Ovary (tissue), 9 donors: Measurements from ENCODE around the gene PI4K2B. TPM values are rescaled to one million over a fixed set of nuclear protein-coding genes. Genes with fewer than 3 reads are reported as not detected.

Experiments
- DNase-seq, 5 donors: peaks; one replicate each; pipeline ENCODE4 v3.0.0-alpha.2; 2019 to 2020
- H3K27ac ChIP-seq, 2 donors: fragments of 200-600 bp; one replicate each; pipeline versions ENCODE4 v1.5.1 to v1.8.0; 2019 to 2022
- H3K27me3 ChIP-seq: fragments of 200-600 bp; one replicate; pipeline ENCODE4 v1.8.0; 2022
- H3K36me3 ChIP-seq: fragments of 200-600 bp; sonication (generic); one replicate; pipeline ENCODE4 v1.5.1; 2019
- H3K4me1 ChIP-seq: one replicate; pipeline ENCODE4 v1.8.1; 2013; ENCODE audit warnings: mild to moderate bottlenecking, moderate library complexity; ENCODE audit not compliant: insufficient read depth
- H3K4me3 ChIP-seq: fragments of 200-600 bp; sonication (generic); one replicate; pipeline ENCODE4 v1.5.1; 2017
- H3K9me3 ChIP-seq, 2 donors: fragments of 200-600 bp in 1 of 2; sonication (generic) in 1 of 2; one replicate each; pipeline versions ENCODE4 v1.5.1 to v1.8.1; 2013 to 2019; ENCODE audit warnings: mild to moderate bottlenecking in 1 of 2, moderate library complexity in 1 of 2
- EP300 ChIP-seq: sonication (generic); formaldehyde crosslinking; IDR thresholded peaks from one replicate; pipeline ENCODE4 v1.6.1; 2017; ENCODE audit warnings: antibody characterized with exemption
- POLR2A ChIP-seq: fragments of 450-650 bp; IDR thresholded peaks from one replicate; pipeline ENCODE4 v1.6.1; 2017; ENCODE audit warnings: antibody characterized with exemption, mild to moderate bottlenecking, moderate library complexity
- WGBS, 3 donors: extraction: QIAGEN DNeasy Blood & Tissue Kit in 1 of 3; methylation state at CpG; one replicate each; pipeline versions ENCODE4 v1.1.5 to v1.1.7; 2013 to 2017; 5-methylcytosine and 5-hydroxymethylcytosine counted together
- intact Hi-C, 4 donors: fragments of 100-400 bp; cut with DNase I; formaldehyde crosslinking; loops; one replicate each; pipeline versions ENCODE4 v1.11.0 to v1.15.1; 2022 to 2023
- polyA plus RNA-seq, 2 donors: library from polyadenylated mRNA; stranded (reverse); fragments of 200-250 nt in 1 of 2; fragments of 350-450 nt in 1 of 2; fragmentation: Illumina TruSeq in 1 of 2; extraction: RNeasy Lipid Tissue Mini Kit (QIAGEN cat#74804) in 1 of 2; gene quantifications; one replicate each; pipeline ENCODE4 v1.2.3, GENCODE V29; 2013 to 2014
- total RNA-seq, 7 donors: library from RNA; depleted of rRNA in 2 of 7; stranded (reverse); fragments of >200 nt in 2 of 7; fragmentation: NEBNext Ultra II Directional in 3 of 7; extraction: Animal tissue kit (Norgen Biotek cat#: 25700) in 3 of 7; gene quantifications; one replicate each; pipeline versions ENCODE4 v1.1.0 to v1.2.4, GENCODE V29; 2016 to 2023
- TF ChIP-seq, protein P1 (sequence below), 3 donors: fragments of 450-650 bp in 2 of 3; fragments of 200-600 bp in 1 of 3; IDR thresholded peaks; one replicate each; pipeline versions ENCODE4 v1.5.1 to v1.8.0; 2016 to 2022; ENCODE audit warnings: antibody characterized with exemption in 3 of 3, mild to moderate bottlenecking in 1 of 3
- donor health status: DM: no; HTN: no; CAD: no; lungs with moderate emphysema.
- donor health status: DM: no; HTN: no; CAD: no.
- donor health status: Bipolar disorder and iron deficiency.
- donor health status: DM: yes; HTN: yes; CAD: no.
- donor health status: DM: no; HTN: no; CAD: no.
- donor health status: DM: yes; HTN: yes; CAD: no.

The PI4K2B gene
- total and polyA plus RNA-seq, 9 donors: 4.7 to 10.1 (median 8.9) TPM

- H3K27me3 ChIP-seq: no peaks in the 10 kb centered on the region
- intact Hi-C loops: no loop called here
- H3K36me3 ChIP-seq: no peaks in the 10 kb centered on the region
- H3K4me1 ChIP-seq: peaks cover 5% of the 10 kb centered on the region
- no peak for TF ChIP-seq EP300
- no peak for TF ChIP-seq POLR2A
- TF ChIP-seq, protein P1, sequence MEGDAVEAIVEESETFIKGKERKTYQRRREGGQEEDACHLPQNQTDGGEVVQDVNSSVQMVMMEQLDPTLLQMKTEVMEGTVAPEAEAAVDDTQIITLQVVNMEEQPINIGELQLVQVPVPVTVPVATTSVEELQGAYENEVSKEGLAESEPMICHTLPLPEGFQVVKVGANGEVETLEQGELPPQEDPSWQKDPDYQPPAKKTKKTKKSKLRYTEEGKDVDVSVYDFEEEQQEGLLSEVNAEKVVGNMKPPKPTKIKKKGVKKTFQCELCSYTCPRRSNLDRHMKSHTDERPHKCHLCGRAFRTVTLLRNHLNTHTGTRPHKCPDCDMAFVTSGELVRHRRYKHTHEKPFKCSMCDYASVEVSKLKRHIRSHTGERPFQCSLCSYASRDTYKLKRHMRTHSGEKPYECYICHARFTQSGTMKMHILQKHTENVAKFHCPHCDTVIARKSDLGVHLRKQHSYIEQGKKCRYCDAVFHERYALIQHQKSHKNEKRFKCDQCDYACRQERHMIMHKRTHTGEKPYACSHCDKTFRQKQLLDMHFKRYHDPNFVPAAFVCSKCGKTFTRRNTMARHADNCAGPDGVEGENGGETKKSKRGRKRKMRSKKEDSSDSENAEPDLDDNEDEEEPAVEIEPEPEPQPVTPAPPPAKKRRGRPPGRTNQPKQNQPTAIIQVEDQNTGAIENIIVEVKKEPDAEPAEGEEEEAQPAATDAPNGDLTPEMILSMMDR (IDR thresholded peaks at IDR 0.05): no peak
- peak overlapping the region in 1 of 2 donors; percentile 13 for H3K27ac ChIP-seq
- WGBS, 3 donors: 25 to 54% (median 26%) methylated on average over 1 of the region's 1 CpG
- no peak overlapping the region for H3K4me3 ChIP-seq
- DNase-seq: no peak
- no peaks in the 10 kb centered on the region for H3K9me3 ChIP-seq
Measured at GRCh38 chr4:25310803-25311166, 77.0 kb downstream of the PI4K2B start.

DNA sequence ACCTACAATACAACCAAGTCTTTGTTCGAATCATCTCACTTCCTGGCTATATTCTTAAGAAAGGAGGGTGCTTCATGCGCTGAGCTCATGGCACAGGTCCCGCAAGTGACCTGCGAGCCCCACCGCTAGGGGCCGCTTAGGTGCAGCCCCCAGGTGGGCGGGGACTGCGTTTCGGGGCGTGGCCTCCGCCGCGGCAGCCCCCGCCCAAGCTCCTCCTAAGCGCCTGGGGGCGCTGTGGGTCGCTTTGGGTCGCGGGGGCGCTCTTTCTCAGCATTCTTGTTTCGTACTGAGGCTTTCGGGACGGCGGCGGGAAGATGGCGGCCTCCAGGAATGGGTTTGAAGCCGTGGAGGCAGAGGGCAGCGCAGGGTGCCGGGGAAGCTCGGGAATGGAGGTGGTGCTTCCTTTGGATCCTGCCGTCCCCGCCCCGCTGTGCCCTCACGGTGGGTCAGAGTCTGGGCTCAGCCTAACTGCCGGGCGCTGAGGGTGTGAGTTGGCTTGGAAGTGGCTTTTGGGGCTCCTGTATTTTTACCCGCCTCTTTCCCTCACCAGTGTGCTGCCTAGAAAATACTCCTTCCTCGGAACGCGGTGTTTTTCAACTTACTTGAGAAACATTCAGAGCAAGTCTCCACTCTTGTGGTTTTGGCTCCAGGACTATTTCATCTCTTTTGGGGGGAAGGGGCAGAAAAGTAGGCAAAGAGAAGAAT is 78.8 kb downstream of the PI4K2B start, which contains the start of gene ZCCHC4:
Gene ZCCHC4 (plus strand): TSS at position 279 of the 705 bp plus-strand sequence. CDS start 36 bp downstream, at position 315.
- WGBS, 3 donors: 0 to 1% (median 1%) methylated on average over 40 of the region's 40 CpGs
- Histone ChIP-seq H3K27me3 (no peaks in the 10 kb centered on the region), H3K4me1 (peaks cover 5% of the 10 kb centered on the region), H3K9me3 (no peaks in the 10 kb centered on the region), H3K36me3 (no peaks in the 10 kb centered on the region), H3K27ac (no peak within 1 kb of the TSS), H3K4me3 (peak within 1 kb of the TSS; percentile 62)
- peak; percentile 84 to 93 (median 91) for DNase-seq
- TF ChIP-seq, protein P1 (IDR thresholded peaks at IDR 0.05): peak; percentile 85 to 96 (median 86)
- peak; percentile 19 for TF ChIP-seq POLR2A
- no peak for TF ChIP-seq EP300
- intact Hi-C loops: no loop called here

- DNase-seq: no peak
- no peaks in the 10 kb centered on the region for H3K9me3 ChIP-seq
- H3K27me3 ChIP-seq: no peaks in the 10 kb centered on the region
- no peak overlapping the region for H3K27ac ChIP-seq
- intact Hi-C loops: no loop called here
- no peak for TF ChIP-seq EP300
- TF ChIP-seq, protein P1 (IDR thresholded peaks at IDR 0.05): no peak
- TF ChIP-seq POLR2A: no peak
- H3K4me3 ChIP-seq: peak overlapping the region; percentile 62
- 10 to 23% (median 17%) methylated on average over 23 of the region's 23 CpGs for WGBS, 3 donors
- H3K4me1 ChIP-seq: peaks cover 5% of the 10 kb centered on the region
- no peaks in the 10 kb centered on the region for H3K36me3 ChIP-seq
Measured at GRCh38 chr4:25313201-25313895, 79.5 kb downstream of the PI4K2B start.

GRCh38 chr4:25320336-25320735 is 86.5 kb downstream of the PI4K2B start:
- 65 to 78% (median 68%) methylated on average over 2 of the region's 2 CpGs for WGBS, 3 donors
- TF ChIP-seq, protein P1 (IDR thresholded peaks at IDR 0.05): no peak
- TF ChIP-seq POLR2A (no peak), EP300 (no peak)
- no peak overlapping the region for H3K4me3 ChIP-seq
- H3K27ac ChIP-seq: no peak overlapping the region
- H3K27me3 ChIP-seq: no peaks in the 10 kb centered on the region
- H3K4me1 ChIP-seq: no peaks in the 10 kb centered on the region
- intact Hi-C loops: no loop called here
- H3K9me3 ChIP-seq: no peaks in the 10 kb centered on the region
- DNase-seq: no peak
- no peaks in the 10 kb centered on the region for H3K36me3 ChIP-seq
